ENCODE data around the gene EEA1. TPM values are rescaled to one million over a fixed set of nuclear protein-coding genes. Genes with fewer than 3 reads are reported as not detected.

Gene EEA1
- polyA plus RNA-seq (2011; rRNA removed) (8.1 and 8.3 TPM in 2 replicates), polyA plus RNA-seq (2017; fragmentation: RNase III; extraction: RNeasy Plus Mini Kit Qiagen cat#74134 plus additional on column Dnase treatment) (5.0 to 6.6 TPM (median 5.3 TPM) in 3 replicates), polyA minus RNA-seq (2011; rRNA and poly(A)+ RNA removed) (5.2 and 9.8 TPM in 2 replicates)
- 0.66 and 0.67 TPM in 2 replicates for polyA plus RNA-seq (2012; cell fraction: cytosol; rRNA removed)
- polyA plus RNA-seq (2012; cell fraction: nucleus; rRNA removed) = 0.82 and 1.2 TPM in 2 replicates

GRCh38 chr12:92928962-92929915 lies at the start of gene EEA1:
EEA1 (minus strand) TSS chr12:92929295; CDS start chr12:92929066, 229 bp downstream.
- ATAC-seq (peak; percentile 88 to 94), FAIRE-seq (no peak)
- CTCF ChIA-PET = interaction anchor here (0.5 to 2.6 kb wide), 12 partner anchors 14 to 711 kb away, joined by 3 to 5 read pairs (median 3); no protein-coding TSS in a partner anchor
- TF ChIP-seq RNF2 (IDR thresholded peaks at IDR 0.05; ENCODE audit: borderline replicate concordance, low read depth) (no peak), NPAS2 (CRISPR knock-in tag; IDR thresholded peaks at IDR 0.05; ENCODE audit: borderline replicate concordance) (no peak), CBX2 (IDR thresholded peaks at IDR 0.05; ENCODE audit: borderline replicate concordance, low read depth) (no peak), MAZ (IDR thresholded peaks at IDR 0.05; ENCODE audit: borderline replicate concordance, low read depth, low read length) (no peak), ELK1 (IDR thresholded peaks at IDR 0.05; ENCODE audit: low read depth, low read length) (no peak), E2F6 (IDR thresholded peaks at IDR 0.05; ENCODE audit: borderline replicate concordance, low read depth) (peak; percentile 97), PBX3 (IDR thresholded peaks at IDR 0.05) (peak; percentile 97), HEYL (CRISPR knock-in tag; IDR thresholded peaks at IDR 0.05) (no peak), RCOR1 (IDR thresholded peaks at IDR 0.05; ENCODE audit: low read depth, low read length) (no peak), ATOH8 (CRISPR knock-in tag; IDR thresholded peaks at IDR 0.05; ENCODE audit: low read depth) (peak; percentile 72; the same call in 1 of the 2 replicates), FOSB (CRISPR knock-in tag; IDR thresholded peaks at IDR 0.05) (no peak), RARB (CRISPR knock-in tag; IDR thresholded peaks at IDR 0.05) (no peak), JUN (IDR thresholded peaks at IDR 0.05) (peak; percentile 28 to 64; a peak in 3 of 5 replicates), MAX (IDR thresholded peaks at IDR 0.05) (peak; percentile 98), BHLHE40 (IDR thresholded peaks at IDR 0.05; ENCODE audit: low read depth, low read length) (peak; percentile 20; the same call in 1 of the 2 replicates), HMGXB4 (CRISPR knock-in tag; IDR thresholded peaks at IDR 0.05; ENCODE audit: borderline replicate concordance) (no peak), RFX5 (IDR thresholded peaks at IDR 0.05) (no peak), TFCP2L1 (CRISPR knock-in tag; IDR thresholded peaks at IDR 0.05) (no peak), EP300 (IDR thresholded peaks at IDR 0.05) (no peak), NFE2L2 (conservative IDR thresholded peaks at IDR 0.05; ENCODE audit: low read length) (no peak), ZFP36 (IDR thresholded peaks at IDR 0.05; ENCODE audit: borderline replicate concordance, partially characterized antibody) (no peak), HOXB13 (CRISPR knock-in tag; IDR thresholded peaks at IDR 0.05; ENCODE audit: low read depth) (no peak), HES2 (IDR thresholded peaks at IDR 0.05) (no peak), HDAC2 (IDR thresholded peaks at IDR 0.05) (no peak), EHF (CRISPR knock-in tag; IDR thresholded peaks at IDR 0.05) (peak; percentile 43; the same call in 1 of the 2 replicates), ZC3H11A (IDR thresholded peaks at IDR 0.05) (no peak), CEBPB (IDR thresholded peaks at IDR 0.05) (no peak), POLR2AphosphoS2 (conservative IDR thresholded peaks at IDR 0.05; ENCODE audit: low read length) (no peak), ZSCAN20 (CRISPR knock-in tag; IDR thresholded peaks at IDR 0.05) (no peak), MYC (IDR thresholded peaks at IDR 0.05; ENCODE audit: borderline replicate concordance, low read length) (peak; percentile 85), CHD4 (IDR thresholded peaks at IDR 0.05; ENCODE audit: borderline replicate concordance) (no peak), JUNB (IDR thresholded peaks at IDR 0.05) (no peak), KDM5A (IDR thresholded peaks at IDR 0.05) (no peak)

More at GRCh38 chr12:92928962-92929915, at the start of gene EEA1:
- Histone ChIP-seq H3K4me2 (peak within 1 kb of the TSS; percentile 90), H3K4me1 (peaks cover 23% of the 10 kb centered on the region), H3K4me3 (peak within 1 kb of the TSS; percentile 86), H3K9me3 (no peaks in the 10 kb centered on the region), H3K27ac (peak within 1 kb of the TSS; percentile 91 to 99)
- peak; percentile 88 to 98 for DNase-seq (ENCODE audit: low read depth in 1 of 2, low spot score in 1 of 2)
- POLR2A ChIA-PET = interaction anchor here (0.5 to 4.5 kb wide), 9 partner anchors 17 to 497 kb away, joined by 3 to 36 read pairs (median 3); no protein-coding TSS in a partner anchor
- 1% methylated on average over 55 of the region's 98 CpGs for WGBS (ENCODE audit: missing lambda C conversion rate)

Measured in A549 (cell line).